Activated naive CD8-positive, alpha-beta T cell treated with anti-CD3 and anti-CD28 coated beads for 36 hours (primary cell): ENCODE measurements around the gene OR11H7. TPM values are rescaled to one million over a fixed set of nuclear protein-coding genes. Genes with fewer than 3 reads are reported as not detected.
"Not testable (repeated sequence)": the region's sequence is repeated elsewhere in the genome, so short reads cannot be mapped to it uniquely, and the experiment has no call there.

Source experiments
- DNase-seq: peaks from one replicate; pipeline ENCODE4 v3.0.0; 2021
- H3K27ac Mint-ChIP-seq: one replicate; pipeline ENCODE4 v1.8.0; 2022; ENCODE audit warnings: mild to moderate bottlenecking, moderate library complexity, mixed read lengths
- H3K27me3 Mint-ChIP-seq: one replicate; pipeline ENCODE4 v1.8.0; 2022; ENCODE audit warnings: mild to moderate bottlenecking, mixed read lengths
- H3K36me3 Mint-ChIP-seq: one replicate; pipeline ENCODE4 v1.8.0; 2021; ENCODE audit warnings: mild to moderate bottlenecking, mixed read lengths
- H3K4me1 Mint-ChIP-seq: one replicate; pipeline ENCODE4 v1.8.0; 2021; ENCODE audit warnings: mixed read lengths
- H3K4me3 Mint-ChIP-seq: one replicate; pipeline ENCODE4 v1.8.0; 2022; ENCODE audit warnings: mild to moderate bottlenecking, moderate library complexity, mixed read lengths
- H3K9me3 Mint-ChIP-seq: one replicate; pipeline ENCODE4 v1.8.0; 2022; ENCODE audit warnings: mixed read lengths
- total RNA-seq, 2 experiments: library from RNA; stranded (reverse); gene quantifications; one replicate each; pipeline ENCODE4 v1.2.3, GENCODE V29; 2021

Gene OR11H7
- not detected for total RNA-seq

DNA sequence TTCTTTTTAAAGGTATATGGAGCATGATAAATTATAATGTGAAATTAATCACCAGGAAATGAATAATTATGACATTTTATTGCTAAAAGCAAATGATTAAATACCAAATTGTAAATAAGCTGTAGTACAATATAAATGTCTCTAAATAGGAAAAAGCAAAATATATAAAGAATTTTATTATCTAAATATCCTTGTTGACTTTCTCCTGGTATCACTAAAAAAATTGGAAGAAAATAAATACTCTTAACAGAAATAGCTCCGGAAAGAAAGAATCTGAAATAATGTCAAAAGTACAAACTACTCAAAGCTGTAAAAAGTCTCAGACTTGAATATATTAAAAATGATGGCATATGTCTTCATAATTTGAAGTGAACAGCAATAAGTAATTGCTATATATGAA is at the start of gene OR11H7:
OR11H7 (plus strand) TSS at position 301 of the 400 bp plus-strand sequence.
- no peaks in the 10 kb centered on the region for H3K4me1 Mint-ChIP-seq
- no peaks in the 10 kb centered on the region for H3K36me3 Mint-ChIP-seq
- no peak within 1 kb of the TSS for H3K27ac Mint-ChIP-seq
- DNase-seq, result no peak
- H3K27me3 Mint-ChIP-seq, result peaks cover 9% of the 10 kb centered on the region
- peaks cover 13% of the 10 kb centered on the region for H3K9me3 Mint-ChIP-seq
- H3K4me3 Mint-ChIP-seq, result no peak within 1 kb of the TSS

GRCh38 chr14:20179218-20179617 is 49.6 kb upstream of the OR11H7 start:
- peaks cover 3% of the 10 kb centered on the region for H3K27me3 Mint-ChIP-seq
- DNase-seq, result no peak
- H3K4me3 Mint-ChIP-seq, result no peak overlapping the region
- no peak overlapping the region for H3K27ac Mint-ChIP-seq
- no peaks in the 10 kb centered on the region for H3K9me3 Mint-ChIP-seq
- H3K36me3 Mint-ChIP-seq, result no peaks in the 10 kb centered on the region
- H3K4me1 Mint-ChIP-seq, result no peaks in the 10 kb centered on the region

- H3K27me3 Mint-ChIP-seq, result peaks cover 2% of the 10 kb centered on the region
- H3K4me3 Mint-ChIP-seq, result no peak overlapping the region
- no peak for DNase-seq
- no peaks in the 10 kb centered on the region for H3K4me1 Mint-ChIP-seq
- H3K9me3 Mint-ChIP-seq, result no peaks in the 10 kb centered on the region
- H3K27ac Mint-ChIP-seq, result no peak overlapping the region
- H3K36me3 Mint-ChIP-seq, result no peaks in the 10 kb centered on the region
These were observed 48.9 kb upstream of the OR11H7 start for GRCh38 chr14:20179880-20180279.

DNA sequence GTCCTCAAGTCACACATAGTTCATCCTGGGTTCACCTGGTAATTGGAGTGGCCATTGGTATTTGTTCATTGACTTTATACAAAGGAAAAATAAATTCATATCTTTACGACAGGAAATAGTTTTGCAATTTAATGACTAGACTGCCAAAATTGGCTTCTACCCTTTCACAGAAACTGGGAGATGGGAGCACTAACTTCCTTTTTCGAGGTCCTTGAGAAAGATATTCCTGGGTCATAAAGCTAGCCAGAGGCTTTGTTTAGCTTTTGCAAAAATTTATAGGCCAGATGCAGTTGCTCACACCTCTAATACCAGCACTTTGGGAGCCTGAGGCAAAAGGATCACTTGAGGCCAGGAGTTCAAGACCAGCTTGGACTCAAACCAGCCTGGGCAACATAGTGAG is 48.3 kb upstream of the OR11H7 start:
- Mint-ChIP-seq H3K4me3 (no peak overlapping the region), H3K36me3 (no peaks in the 10 kb centered on the region), H3K27me3 (peaks cover 1% of the 10 kb centered on the region), H3K9me3 (no peaks in the 10 kb centered on the region), H3K27ac (no peak overlapping the region), H3K4me1 (no peaks in the 10 kb centered on the region)
- DNase-seq, result no peak

DNA sequence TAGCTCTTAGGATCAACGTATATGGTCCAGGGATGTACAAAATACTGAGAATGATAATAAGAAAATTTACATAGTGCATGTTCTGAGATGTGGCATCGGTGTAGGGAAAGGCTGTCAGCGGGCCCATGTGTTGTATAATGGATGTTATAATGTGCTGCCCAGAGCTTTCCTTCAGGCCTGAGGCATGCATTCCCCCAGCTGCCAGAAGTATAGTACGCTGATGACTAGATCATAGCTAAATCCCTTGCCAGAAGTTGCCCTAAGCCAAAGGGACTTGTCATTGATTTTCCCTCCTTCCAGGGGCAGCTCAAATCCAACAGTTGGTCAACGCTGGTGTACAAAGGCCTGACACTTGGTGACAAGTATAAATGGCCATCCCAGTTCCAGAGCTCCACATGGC is 44.6 kb upstream of the OR11H7 start:
- Mint-ChIP-seq H3K36me3 (no peaks in the 10 kb centered on the region), H3K4me1 (no peaks in the 10 kb centered on the region), H3K27ac (no peak overlapping the region), H3K4me3 (no peak overlapping the region), H3K9me3 (no peaks in the 10 kb centered on the region), H3K27me3 (peaks cover 10% of the 10 kb centered on the region)
- DNase-seq, result no peak

GRCh38 chr14:20190596-20190995 is 38.2 kb upstream of the OR11H7 start, which contains the start of gene OR11G2:
Gene OR11G2 (plus strand): TSS chr14:20190896. CDS start chr14:20197438, 6,542 bp downstream.
- Mint-ChIP-seq H3K27ac (no peak within 1 kb of the TSS), H3K36me3 (no peaks in the 10 kb centered on the region), H3K9me3 (no peaks in the 10 kb centered on the region), H3K4me3 (no peak within 1 kb of the TSS), H3K4me1 (no peaks in the 10 kb centered on the region), H3K27me3 (peaks cover 10% of the 10 kb centered on the region)
- no peak for DNase-seq

DNA sequence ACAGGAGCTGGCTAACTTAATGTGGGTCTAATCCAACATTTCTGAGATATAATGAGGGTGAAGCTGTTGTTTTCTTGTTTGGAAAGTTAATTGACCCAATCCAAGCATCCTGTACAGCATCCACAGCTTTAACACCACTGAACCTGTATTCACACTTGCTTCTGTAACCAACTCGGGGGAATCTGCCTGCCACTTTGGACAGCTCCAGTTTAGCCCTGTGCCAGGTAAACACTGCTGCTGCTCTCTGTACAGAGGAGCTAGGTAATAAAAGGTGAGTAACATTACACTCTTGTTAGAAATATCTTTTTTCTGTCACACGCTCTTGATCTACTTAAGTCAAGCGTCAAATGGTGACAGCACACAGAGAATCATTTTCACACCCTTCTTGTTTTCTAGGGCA is 37.4 kb upstream of the OR11H7 start:
- Mint-ChIP-seq H3K4me3 (no peak overlapping the region), H3K27me3 (peaks cover 11% of the 10 kb centered on the region), H3K27ac (no peak overlapping the region), H3K9me3 (no peaks in the 10 kb centered on the region), H3K36me3 (no peaks in the 10 kb centered on the region), H3K4me1 (no peaks in the 10 kb centered on the region)
- DNase-seq, result no peak

GRCh38 chr14:20194101-20194500 is 34.7 kb upstream of the OR11H7 start:
- Mint-ChIP-seq H3K4me3 (no peak overlapping the region), H3K36me3 (no peaks in the 10 kb centered on the region), H3K9me3 (no peaks in the 10 kb centered on the region), H3K27me3 (peaks cover 11% of the 10 kb centered on the region), H3K4me1 (no peaks in the 10 kb centered on the region), H3K27ac (no peak overlapping the region)
- no peak for DNase-seq

- not testable (repeated sequence) for H3K4me1 Mint-ChIP-seq, H3K4me3 Mint-ChIP-seq
These were observed 33.6 kb upstream of the OR11H7 start for GRCh38 chr14:20195170-20195569.

DNA sequence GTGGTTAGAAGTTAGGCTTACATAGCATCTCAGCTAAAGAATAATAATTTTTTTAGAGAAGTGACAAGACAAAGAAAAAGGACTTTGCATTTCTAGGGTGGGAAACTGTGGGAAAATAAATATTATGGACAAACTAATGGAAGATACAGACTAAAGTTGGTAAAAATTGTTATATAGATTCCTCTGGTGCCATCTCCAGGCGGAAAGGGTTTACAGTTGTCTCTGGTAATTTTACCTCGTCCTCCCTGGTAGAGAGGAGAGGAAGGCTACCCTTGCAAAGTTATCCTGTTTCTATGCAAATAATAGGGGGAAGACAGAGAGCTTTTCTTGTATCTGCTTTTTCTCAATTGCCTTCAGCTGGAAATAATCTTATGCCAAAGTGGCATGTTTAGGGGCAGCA is 32.9 kb upstream of the OR11H7 start:
- H3K36me3 Mint-ChIP-seq, result no peaks in the 10 kb centered on the region
- DNase-seq, result no peak
- H3K4me3 Mint-ChIP-seq, result no peak overlapping the region

More at GRCh38 chr14:20195170-20195569, 33.6 kb upstream of the OR11H7 start:
- not testable (repeated sequence) for H3K9me3 Mint-ChIP-seq, DNase-seq, H3K36me3 Mint-ChIP-seq, H3K27ac Mint-ChIP-seq
- H3K27me3 Mint-ChIP-seq, result peaks cover 11% of the 10 kb centered on the region

GRCh38 chr14:20197459-20197858 is 31.3 kb upstream of the OR11H7 start:
- Mint-ChIP-seq H3K36me3 (no peaks in the 10 kb centered on the region), H3K27me3 (peaks cover 11% of the 10 kb centered on the region), H3K4me1 (no peaks in the 10 kb centered on the region), H3K9me3 (no peaks in the 10 kb centered on the region), H3K4me3 (no peak overlapping the region), H3K27ac (no peak overlapping the region)
- DNase-seq, result no peak

More for the DNA sequence above, 32.9 kb upstream of the OR11H7 start:
- Mint-ChIP-seq H3K27me3 (peaks cover 11% of the 10 kb centered on the region), H3K27ac (no peak overlapping the region), H3K4me1 (no peaks in the 10 kb centered on the region), H3K9me3 (no peaks in the 10 kb centered on the region)

DNA sequence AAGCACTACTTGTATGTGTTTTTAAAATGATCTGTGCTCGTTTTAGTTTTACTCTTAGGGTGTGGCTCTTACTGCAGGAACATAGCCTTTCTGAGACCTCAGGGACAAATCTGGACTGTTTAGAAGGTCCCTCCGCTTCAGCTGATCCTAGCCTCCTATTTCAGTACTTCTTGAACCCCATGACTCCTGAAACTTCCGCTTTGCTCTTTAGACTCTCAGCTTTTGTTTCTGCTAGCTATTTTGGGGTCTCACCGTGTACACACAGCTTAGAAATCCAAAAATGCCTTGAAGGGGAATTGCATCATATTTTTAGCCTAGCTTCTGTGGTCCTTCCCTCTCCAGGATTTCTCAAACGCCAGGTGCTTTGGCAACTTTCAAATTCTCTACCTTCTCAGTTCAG is 29.8 kb upstream of the OR11H7 start:
- Mint-ChIP-seq H3K4me3 (no peak overlapping the region), H3K36me3 (no peaks in the 10 kb centered on the region), H3K27me3 (peaks cover 11% of the 10 kb centered on the region), H3K27ac (no peak overlapping the region), H3K4me1 (no peaks in the 10 kb centered on the region), H3K9me3 (no peaks in the 10 kb centered on the region)
- DNase-seq, result no peak

GRCh38 chr14:20204721-20205120 is 24.1 kb upstream of the OR11H7 start:
- no peaks in the 10 kb centered on the region for H3K27me3 Mint-ChIP-seq
- H3K4me1 Mint-ChIP-seq, result no peaks in the 10 kb centered on the region
- no peak overlapping the region for H3K4me3 Mint-ChIP-seq
- H3K36me3 Mint-ChIP-seq, result no peaks in the 10 kb centered on the region
- no peaks in the 10 kb centered on the region for H3K9me3 Mint-ChIP-seq
- no peak for DNase-seq
- no peak overlapping the region for H3K27ac Mint-ChIP-seq

DNA sequence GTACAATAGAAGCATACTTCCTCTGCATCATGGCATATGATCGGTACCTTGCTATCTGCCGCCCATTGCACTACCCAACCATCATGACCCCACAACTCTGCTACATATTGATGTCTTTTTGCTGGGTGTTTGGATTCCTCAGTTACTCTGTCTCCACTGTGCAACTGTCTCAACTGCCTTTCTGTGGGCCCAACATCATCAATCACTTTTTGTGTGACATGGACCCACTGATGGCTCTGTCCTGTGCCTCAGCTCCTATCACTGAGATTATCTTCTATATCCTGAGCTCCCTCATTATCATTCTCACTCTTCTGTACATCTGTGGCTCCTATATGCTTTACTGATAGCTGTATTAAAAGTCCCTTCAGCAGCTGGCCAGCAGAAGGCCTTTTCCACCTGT is 19.2 kb upstream of the OR11H7 start:
- Mint-ChIP-seq H3K4me3 (no peak overlapping the region), H3K27me3 (peaks cover 4% of the 10 kb centered on the region), H3K9me3 (no peaks in the 10 kb centered on the region), H3K36me3 (no peaks in the 10 kb centered on the region), H3K4me1 (no peaks in the 10 kb centered on the region), H3K27ac (no peak overlapping the region)
- DNase-seq, result no peak

DNA sequence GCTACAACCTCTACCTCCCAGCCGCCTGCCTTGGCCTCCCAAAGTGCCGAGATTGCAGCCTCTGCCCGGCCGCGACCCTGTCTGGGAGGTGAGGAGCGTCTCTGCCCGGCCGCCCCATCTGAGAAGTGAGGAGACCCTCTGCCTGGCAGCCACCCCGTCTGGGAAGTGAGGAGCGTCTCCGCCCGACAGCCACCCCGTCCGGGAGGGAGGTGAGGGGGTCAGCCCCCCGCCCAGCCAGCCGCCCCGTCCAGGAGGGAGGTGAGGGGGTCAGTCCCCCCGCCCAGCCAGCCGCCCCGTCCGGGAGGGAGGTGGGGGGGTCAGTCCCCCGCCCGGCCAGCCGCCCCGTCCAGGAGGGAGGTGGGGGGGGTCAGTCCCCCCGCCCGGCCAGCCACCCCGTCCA is 16.4 kb upstream of the OR11H7 start:
- not testable (repeated sequence) for H3K27me3 Mint-ChIP-seq, H3K4me3 Mint-ChIP-seq, H3K27ac Mint-ChIP-seq, DNase-seq, H3K4me1 Mint-ChIP-seq, H3K9me3 Mint-ChIP-seq, H3K36me3 Mint-ChIP-seq

GRCh38 chr14:20215196-20215595 is 13.6 kb upstream of the OR11H7 start:
- H3K9me3 Mint-ChIP-seq, result no peaks in the 10 kb centered on the region
- peaks cover 8% of the 10 kb centered on the region for H3K27me3 Mint-ChIP-seq
- DNase-seq, result no peak
- H3K4me3 Mint-ChIP-seq, result no peak overlapping the region
- no peak overlapping the region for H3K27ac Mint-ChIP-seq
- no peaks in the 10 kb centered on the region for H3K4me1 Mint-ChIP-seq
- H3K36me3 Mint-ChIP-seq, result no peaks in the 10 kb centered on the region

GRCh38 chr14:20219033-20219432 is 9.7 kb upstream of the OR11H7 start:
- Mint-ChIP-seq H3K36me3 (no peaks in the 10 kb centered on the region), H3K27me3 (peaks cover 7% of the 10 kb centered on the region), H3K4me3 (no peak overlapping the region), H3K9me3 (no peaks in the 10 kb centered on the region), H3K4me1 (no peaks in the 10 kb centered on the region), H3K27ac (no peak overlapping the region)
- DNase-seq, result no peak
